ENCODE measurements around the gene ARMH4. TPM values are rescaled to one million over a fixed set of nuclear protein-coding genes. Genes with fewer than 3 reads are reported as not detected.

Gene ARMH4
- polyA plus RNA-seq, 1 donor (not counting 4 experiments of a cell fraction or from before 2014, with no cell fraction given), result 0.56 TPM

DNA sequence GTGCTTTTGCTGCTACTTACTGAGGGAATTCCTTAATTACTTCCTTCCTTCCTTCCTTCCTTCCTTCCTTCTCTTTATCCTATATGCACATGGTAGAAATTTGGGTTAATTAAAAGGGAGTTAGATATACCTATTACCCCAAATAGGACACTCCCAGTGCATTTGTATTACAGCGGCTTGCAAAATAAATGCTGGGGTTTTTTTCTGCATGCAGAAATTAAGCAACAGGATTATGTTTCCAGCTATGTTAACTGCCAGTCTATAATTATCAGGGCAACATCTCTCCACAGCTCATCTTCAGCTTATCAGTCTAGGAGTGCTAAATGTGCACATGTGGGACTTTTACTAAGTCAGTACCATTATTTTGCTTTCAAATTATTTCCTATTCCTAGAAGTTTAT, 153.2 kb downstream of the ARMH4 start:
- H3K9me1 ChIP-seq (ENCODE audit: control insufficient read depth, extremely low read depth, insufficient read depth, low read length), result no peaks in the 10 kb centered on the region
- no peaks in the 10 kb centered on the region for H4K20me1 ChIP-seq (ENCODE audit: control insufficient read depth, extremely low read depth, insufficient read depth, low read length)
- no peak overlapping the region for H3K9ac ChIP-seq (ENCODE audit: control insufficient read depth, extremely low read depth, insufficient read depth, low read length)
- no peak overlapping the region for H2AFZ ChIP-seq (ENCODE audit: control insufficient read depth, low read length)
- H3K4me1 ChIP-seq (ENCODE audit: control insufficient read depth, extremely low read depth, insufficient read depth, low read length), result no peaks in the 10 kb centered on the region
- dilution Hi-C loops (cut with MboI; ENCODE audit: extremely low pct_ligation_motif_present, low sequenced_read_pairs), result no loop called here
- no peaks in the 10 kb centered on the region for H3K36me3 ChIP-seq (ENCODE audit: control insufficient read depth in 2 of 2, extremely low read depth in 1 of 2, insufficient read depth in 2 of 2, low read length in 2 of 2)
- H3K9me3 ChIP-seq (ENCODE audit: control insufficient read depth, low read depth, low read length), result no peaks in the 10 kb centered on the region
- H3K79me2 ChIP-seq (ENCODE audit: control insufficient read depth, insufficient read depth, low read length), result no peaks in the 10 kb centered on the region
- TF ChIP-seq CTCF (optimal IDR thresholded peaks at IDR 0.05 in 1 of 3, IDR thresholded peaks at IDR 0.05 in 1 of 3, conservative IDR thresholded peaks at IDR 0.05 in 1 of 3; ENCODE audit: extremely low read depth in 1 of 3, insufficient read depth in 2 of 3, low read length in 3 of 3) (no peak), EZH2 (IDR thresholded peaks at IDR 0.05; ENCODE audit: low read length) (no peak)
- no peak overlapping the region for H3K27ac ChIP-seq (ENCODE audit: control insufficient read depth, insufficient read depth, low read length)
- no peak for FAIRE-seq
- no peak overlapping the region for H3K4me2 ChIP-seq (ENCODE audit: control insufficient read depth, extremely low read depth, insufficient read depth, low read depth, low read length)
- H3K27me3 ChIP-seq (ENCODE audit: control insufficient read depth, extremely low read depth, insufficient read depth, low read length), result no peaks in the 10 kb centered on the region
- no peak for DNase-seq (ENCODE audit: low read depth, low spot score)
- H3K4me3 ChIP-seq (ENCODE audit: control insufficient read depth in 2 of 3, extremely low read depth in 1 of 3, insufficient read depth in 2 of 3, low read depth in 1 of 3, low read length in 3 of 3), result no peak overlapping the region

GRCh38 chr14:57991353-57991752, 160.7 kb downstream of the ARMH4 start:
- Histone ChIP-seq H3K9ac (ENCODE audit: control insufficient read depth, extremely low read depth, insufficient read depth, low read length) (no peak overlapping the region), H4K20me1 (ENCODE audit: control insufficient read depth, extremely low read depth, insufficient read depth, low read length) (no peaks in the 10 kb centered on the region), H3K9me1 (ENCODE audit: control insufficient read depth, extremely low read depth, insufficient read depth, low read length) (no peaks in the 10 kb centered on the region), H3K36me3 (ENCODE audit: control insufficient read depth in 2 of 2, extremely low read depth in 1 of 2, insufficient read depth in 2 of 2, low read length in 2 of 2) (no peaks in the 10 kb centered on the region), H3K27ac (ENCODE audit: control insufficient read depth, insufficient read depth, low read length) (no peak overlapping the region), H3K27me3 (ENCODE audit: control insufficient read depth, extremely low read depth, insufficient read depth, low read length) (no peaks in the 10 kb centered on the region), H3K79me2 (ENCODE audit: control insufficient read depth, insufficient read depth, low read length) (no peaks in the 10 kb centered on the region), H3K9me3 (ENCODE audit: control insufficient read depth, low read depth, low read length) (no peaks in the 10 kb centered on the region), H3K4me2 (ENCODE audit: control insufficient read depth, extremely low read depth, insufficient read depth, low read depth, low read length) (no peak overlapping the region), H3K4me1 (ENCODE audit: control insufficient read depth, extremely low read depth, insufficient read depth, low read length) (no peaks in the 10 kb centered on the region), H2AFZ (ENCODE audit: control insufficient read depth, low read length) (no peak overlapping the region), H3K4me3 (ENCODE audit: control insufficient read depth in 2 of 3, extremely low read depth in 1 of 3, insufficient read depth in 2 of 3, low read depth in 1 of 3, low read length in 3 of 3) (no peak overlapping the region)
- FAIRE-seq (no peak), DNase-seq (ENCODE audit: low read depth, low spot score) (no peak)
- dilution Hi-C loops (cut with MboI; ENCODE audit: extremely low pct_ligation_motif_present, low sequenced_read_pairs), result no loop called here
- no peak for TF ChIP-seq CTCF (optimal IDR thresholded peaks at IDR 0.05 in 1 of 3, IDR thresholded peaks at IDR 0.05 in 1 of 3, conservative IDR thresholded peaks at IDR 0.05 in 1 of 3; ENCODE audit: extremely low read depth in 1 of 3, insufficient read depth in 2 of 3, low read length in 3 of 3)
- no peak for TF ChIP-seq EZH2 (IDR thresholded peaks at IDR 0.05; ENCODE audit: low read length)

All from keratinocyte (primary cell).